Thyroid gland (tissue), 4 donors: ENCODE data around the gene PTPN14.

Source experiments
- CTCF ChIP-seq, 6 experiments: fragments of 200-600 bp in 3 of 6; fragments of 450-650 bp in 3 of 6; sonication (generic) in 3 of 6; IDR thresholded peaks; one replicate each; pipeline ENCODE4 v1.5.1; 2016 to 2019; ENCODE audit warnings: antibody characterized with exemption in 6 of 6, mild to moderate bottlenecking in 2 of 6, inconsistent platforms in 1 of 6, moderate library complexity in 1 of 6
- POLR2A ChIP-seq, 2 donors: fragments of 450-650 bp; IDR thresholded peaks; one replicate each; pipeline ENCODE4 v1.6.1; 2017; ENCODE audit warnings: antibody characterized with exemption in 2 of 2, mild to moderate bottlenecking in 2 of 2, moderate library complexity in 1 of 2

- peak in 1 of 2 donors; percentile 32 for TF ChIP-seq POLR2A (IDR thresholded peaks at IDR 0.05)
- TF ChIP-seq CTCF (IDR thresholded peaks at IDR 0.05), result peak in 3 of 6 experiments; percentile 2 to 32 (median 14)
Measured at GRCh38 chr1:214329470-214330220, 221.8 kb downstream of the PTPN14 start.
